Measurements from ENCODE around the gene GTF2H4.
"Not testable (repeated sequence)": the region's sequence is repeated elsewhere in the genome, so short reads cannot be mapped to it uniquely, and the experiment has no call there.

Gene GTF2H4

DNA sequence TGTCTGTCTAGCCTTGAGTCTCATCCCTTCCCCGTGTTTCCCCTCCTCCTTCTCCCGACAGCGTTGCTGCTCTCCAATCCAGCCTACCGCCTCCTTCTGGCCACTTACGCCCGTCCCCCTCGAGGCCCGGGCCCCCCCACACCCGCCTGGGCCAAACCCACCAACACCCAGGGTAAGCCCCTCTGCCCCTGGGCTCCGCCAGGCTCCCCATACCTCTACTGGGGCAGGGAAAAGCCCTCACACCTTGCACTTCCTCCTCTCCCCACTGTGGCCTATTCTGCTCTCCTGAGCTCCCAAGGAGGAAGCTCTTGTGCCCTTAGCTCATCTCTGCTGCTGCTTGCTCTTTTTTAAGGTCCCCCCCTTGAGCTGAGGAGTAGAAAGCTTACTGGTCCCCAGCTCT, 12.7 kb upstream of the GTF2H4 start:
- DNase-seq = no peak

DNA sequence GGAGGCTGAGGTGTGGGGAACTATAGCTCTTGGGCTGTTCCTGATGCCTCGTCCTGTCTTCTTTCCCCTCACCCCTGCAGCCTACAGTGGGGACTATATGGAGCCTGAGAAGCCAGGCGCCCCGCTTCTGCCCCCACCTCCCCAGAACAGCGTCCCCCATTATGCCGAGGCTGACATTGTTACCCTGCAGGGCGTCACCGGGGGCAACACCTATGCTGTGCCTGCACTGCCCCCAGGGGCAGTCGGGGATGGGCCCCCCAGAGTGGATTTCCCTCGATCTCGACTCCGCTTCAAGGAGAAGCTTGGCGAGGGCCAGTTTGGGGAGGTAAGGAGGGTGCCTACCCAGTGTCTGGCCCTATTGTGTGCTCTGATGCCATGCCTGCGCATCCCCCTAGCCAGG, 11.5 kb upstream of the GTF2H4 start:
- DNase-seq = no peak

DNA sequence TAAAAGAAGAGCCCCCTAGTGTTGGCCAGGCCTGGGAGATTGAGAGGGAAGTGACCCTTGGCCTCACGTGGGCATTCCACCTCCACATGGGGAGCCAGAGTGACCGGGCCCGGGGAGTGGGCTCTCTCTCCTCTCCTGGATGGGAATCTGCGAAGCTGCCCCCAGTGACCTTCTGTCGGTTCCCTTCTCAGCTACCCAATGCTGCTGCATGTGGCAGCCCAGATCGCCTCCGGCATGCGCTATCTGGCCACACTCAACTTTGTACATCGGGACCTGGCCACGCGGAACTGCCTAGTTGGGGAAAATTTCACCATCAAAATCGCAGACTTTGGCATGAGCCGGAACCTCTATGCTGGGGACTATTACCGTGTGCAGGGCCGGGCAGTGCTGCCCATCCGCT, 10.1 kb upstream of the GTF2H4 start:
- no peak for DNase-seq

DNA sequence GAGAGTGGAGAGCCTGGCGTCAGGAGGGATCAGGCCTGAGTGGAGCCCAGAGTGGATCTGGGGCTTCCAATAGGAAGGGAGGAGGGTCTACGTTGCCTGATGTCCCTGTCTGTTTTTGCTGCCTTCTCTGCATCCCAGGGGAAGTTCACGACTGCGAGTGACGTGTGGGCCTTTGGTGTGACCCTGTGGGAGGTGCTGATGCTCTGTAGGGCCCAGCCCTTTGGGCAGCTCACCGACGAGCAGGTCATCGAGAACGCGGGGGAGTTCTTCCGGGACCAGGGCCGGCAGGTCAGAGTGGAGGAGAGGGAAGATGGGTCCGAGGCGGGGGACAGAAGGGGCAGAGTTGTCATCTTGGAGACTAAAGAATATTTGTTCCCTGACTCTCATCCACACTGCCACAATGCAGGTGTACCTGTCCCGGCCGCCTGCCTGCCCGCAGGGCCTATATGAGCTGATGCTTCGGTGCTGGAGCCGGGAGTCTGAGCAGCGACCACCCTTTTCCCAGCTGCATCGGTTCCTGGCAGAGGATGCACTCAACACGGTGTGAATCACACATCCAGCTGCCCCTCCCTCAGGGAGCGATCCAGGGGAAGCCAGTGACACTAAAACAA, 9.2 kb upstream of the GTF2H4 start:
- no peak for DNase-seq

DNA sequence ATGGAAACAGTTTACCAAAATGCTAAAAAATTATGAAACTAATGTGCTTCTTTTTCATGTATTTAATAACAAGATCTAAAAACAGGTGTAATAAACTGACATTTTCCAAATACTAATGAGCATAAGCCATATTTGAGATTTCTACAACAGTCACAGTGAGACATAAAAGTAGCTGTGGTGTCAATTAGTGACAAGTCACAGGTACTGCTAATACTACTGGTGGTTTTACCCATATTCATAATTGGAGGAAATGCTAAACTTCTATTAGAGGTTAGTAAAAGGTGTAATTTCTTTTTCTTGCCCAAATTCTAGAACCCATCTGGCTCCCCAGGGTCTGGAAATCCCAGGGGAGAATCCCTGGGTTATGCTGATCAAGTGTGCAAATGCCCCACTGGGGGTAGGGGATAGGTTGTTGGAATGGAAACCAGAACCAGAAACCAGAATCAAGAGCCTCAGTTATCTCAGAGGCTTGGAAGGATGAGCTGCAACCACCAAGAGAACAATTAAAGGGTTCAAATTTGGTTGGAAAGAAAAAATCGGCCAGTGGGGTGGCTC, 7.1 kb upstream of the GTF2H4 start:
- no peak for DNase-seq

DNA sequence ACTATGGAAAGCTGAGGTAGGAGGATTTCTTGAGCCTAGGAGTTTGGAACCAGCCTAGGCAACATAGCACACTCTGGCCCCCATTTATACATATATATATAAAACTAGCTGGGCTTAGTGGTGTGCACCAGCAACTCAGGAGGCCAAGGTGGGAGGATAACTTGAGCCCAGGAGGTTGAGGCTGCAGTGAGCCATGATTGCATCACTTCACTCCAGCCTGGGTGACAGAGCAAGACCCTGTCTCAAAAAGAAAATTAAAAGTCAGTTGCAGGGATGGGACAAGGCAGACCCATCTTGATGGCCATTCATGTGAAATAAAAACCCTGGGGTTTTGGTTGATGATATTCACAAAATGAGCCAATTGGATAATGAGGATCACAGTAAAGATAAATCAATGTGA, 6.6 kb upstream of the GTF2H4 start:
- no peak for DNase-seq

DNA sequence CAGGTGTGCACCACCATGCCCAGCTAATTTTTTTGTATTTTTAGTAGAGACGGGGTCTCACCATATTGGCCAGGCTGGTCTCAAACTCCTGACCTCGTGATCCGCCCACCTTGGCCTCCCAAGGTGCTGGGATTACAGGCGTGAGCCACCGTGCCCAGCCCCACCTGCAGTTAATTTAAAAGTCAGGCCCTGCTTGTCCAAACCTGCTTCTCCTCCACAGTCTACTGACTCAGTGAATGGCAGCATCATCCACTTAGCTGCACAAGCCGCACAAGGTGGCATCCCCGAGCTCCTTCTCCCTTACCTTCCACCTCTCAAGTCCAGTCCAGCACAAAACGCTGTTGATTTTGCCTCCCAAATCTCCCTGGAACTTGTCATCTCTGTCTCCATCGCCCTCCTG, 5.8 kb upstream of the GTF2H4 start:
- DNase-seq = not testable (repeated sequence)

GRCh38 chr6:30902709-30903108, 5.3 kb upstream of the GTF2H4 start:
- no peak for DNase-seq

DNA sequence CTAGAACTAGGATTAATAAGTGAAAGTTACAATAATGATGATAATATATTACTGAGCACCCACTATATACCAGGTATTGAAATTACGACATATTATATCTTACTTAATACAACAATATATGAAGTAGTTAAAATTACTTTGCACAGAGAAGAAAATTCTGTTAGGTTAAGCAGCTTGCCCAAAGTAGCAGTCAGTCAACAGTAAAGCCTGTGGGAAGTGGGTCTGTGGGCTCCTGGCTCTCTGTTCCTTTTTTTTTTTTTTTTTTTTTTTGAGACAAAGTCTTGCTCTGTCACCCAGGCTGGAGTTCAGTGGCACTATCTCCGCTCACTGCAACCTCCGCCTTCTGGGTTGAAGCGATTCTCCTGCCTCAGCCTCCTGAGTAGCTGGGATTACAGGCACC, 4.8 kb upstream of the GTF2H4 start:
- no peak for DNase-seq

GRCh38 chr6:30907290-30907757, 683 bp upstream of the GTF2H4 start:
- not testable (repeated sequence) for DNase-seq

DNA sequence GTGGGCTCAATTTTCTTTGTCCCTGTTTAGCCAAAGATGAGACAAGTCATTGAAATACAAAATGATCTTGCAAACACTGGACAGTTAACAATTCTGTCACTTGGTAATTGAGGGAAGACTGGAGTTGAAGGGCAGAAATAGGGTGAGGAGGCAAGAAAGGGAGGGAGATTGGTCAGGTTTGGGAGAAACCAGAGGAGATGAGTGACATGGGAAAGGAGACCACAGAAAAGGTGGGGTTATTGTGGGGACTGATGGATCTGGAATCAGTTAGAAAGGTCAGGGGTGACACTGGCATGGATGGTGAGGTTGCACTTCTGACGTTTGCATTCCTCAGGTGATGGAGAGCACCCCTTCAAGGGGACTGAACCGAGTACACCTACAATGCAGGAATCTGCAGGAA, 693 bp downstream of the GTF2H4 start:
- DNase-seq = no peak

GRCh38 chr6:30910473-30910872, 2.5 kb downstream of the GTF2H4 start:
- not testable (repeated sequence) for DNase-seq

- DNase-seq = no peak
Measured at GRCh38 chr6:30912746-30913520, 4.9 kb downstream of the GTF2H4 start.

GRCh38 chr6:30913721-30914075, 5.7 kb downstream of the GTF2H4 start:
- no peak for DNase-seq

DNA sequence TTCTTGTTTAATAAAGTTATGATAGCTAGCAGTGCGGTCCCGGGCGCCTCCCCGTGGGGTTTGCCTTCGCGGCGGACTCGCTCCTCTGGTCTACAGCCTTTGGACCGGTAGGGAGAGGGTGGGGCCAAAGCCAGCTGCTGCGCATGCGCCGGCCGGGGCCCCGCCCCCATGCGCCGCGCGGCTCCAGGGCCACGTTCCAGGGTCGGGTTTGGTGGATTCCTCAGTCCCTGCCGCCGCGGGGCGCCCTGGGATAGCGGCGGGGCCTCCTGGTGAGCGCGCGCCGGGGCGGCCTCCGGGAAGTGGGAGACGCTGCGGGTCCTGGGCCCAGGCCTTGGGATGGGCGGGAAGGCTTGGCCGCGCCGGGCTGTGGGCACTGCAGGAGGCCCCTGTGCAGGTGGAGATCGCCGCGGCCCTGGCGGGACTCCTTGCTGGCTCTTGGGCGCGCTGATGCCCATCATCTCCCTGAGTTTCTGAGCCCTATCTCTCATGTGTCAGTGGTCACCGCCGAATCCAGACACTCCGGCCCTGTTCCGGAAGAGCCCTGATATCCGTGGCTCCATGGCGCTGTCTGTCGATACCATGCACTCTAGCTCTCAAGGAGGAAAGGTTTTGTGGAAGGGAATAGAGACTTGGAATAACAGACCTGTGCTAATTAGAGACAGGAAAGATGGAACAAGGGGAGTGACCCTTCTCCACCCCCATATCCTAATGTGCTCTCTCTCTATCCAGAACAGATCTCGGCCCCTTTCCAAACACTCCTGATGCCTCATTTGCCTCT, 6.3 kb downstream of the GTF2H4 start, which contains the start of gene VARS2:
VARS2 (plus strand) TSS at position 163 of the 778 bp plus-strand sequence; CDS start at position 762, 599 bp downstream.
- DNase-seq = peak; percentile 83 to 86

GRCh38 chr6:30914854-30915590, 7.0 kb downstream of the GTF2H4 start:
- DNase-seq = no peak

DNA sequence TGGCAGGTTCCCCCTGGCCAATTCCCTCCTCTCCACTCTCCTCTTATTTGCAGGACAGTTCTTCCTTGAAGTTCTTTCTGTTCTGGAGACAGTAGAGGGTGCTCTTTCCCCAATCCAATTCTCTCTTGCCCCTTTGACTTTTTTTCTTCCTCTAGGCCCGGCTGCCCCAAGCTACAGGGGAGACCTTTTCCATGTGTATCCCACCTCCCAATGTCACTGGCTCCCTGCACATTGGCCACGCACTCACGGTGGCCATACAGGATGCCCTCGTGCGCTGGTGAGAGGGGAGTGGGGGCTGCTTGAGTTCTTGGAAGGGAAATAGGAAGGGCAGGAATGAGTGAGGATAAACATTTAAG, 7.6 kb downstream of the GTF2H4 start:
- no peak for DNase-seq

- no peak for DNase-seq
Measured at GRCh38 chr6:30917041-30917440, 9.0 kb downstream of the GTF2H4 start.

DNA sequence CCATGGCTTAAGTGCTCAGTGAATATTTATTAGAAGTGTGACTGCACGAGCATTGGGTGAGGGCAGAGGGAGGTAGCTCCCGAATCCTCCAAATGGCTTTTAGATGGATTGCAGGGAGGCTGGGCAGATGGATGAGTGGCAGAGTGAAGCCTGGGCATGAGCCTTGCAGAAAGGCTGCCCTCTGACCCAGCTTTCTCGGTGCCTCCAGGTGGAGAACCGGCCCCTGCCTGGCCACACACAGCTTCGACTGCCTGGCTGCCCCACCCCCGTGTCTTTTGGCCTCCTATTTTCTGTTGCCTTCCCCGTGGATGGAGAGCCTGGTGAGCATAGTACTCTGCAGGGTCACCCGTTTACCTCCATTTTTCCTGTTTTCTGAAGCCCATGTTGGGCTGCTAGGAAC, 9.5 kb downstream of the GTF2H4 start:
- no peak for DNase-seq

- no peak for DNase-seq
Measured at GRCh38 chr6:30918670-30919069, 10.7 kb downstream of the GTF2H4 start.

GRCh38 chr6:30922447-30922852, 14.4 kb downstream of the GTF2H4 start:
- DNase-seq = no peak

DNA sequence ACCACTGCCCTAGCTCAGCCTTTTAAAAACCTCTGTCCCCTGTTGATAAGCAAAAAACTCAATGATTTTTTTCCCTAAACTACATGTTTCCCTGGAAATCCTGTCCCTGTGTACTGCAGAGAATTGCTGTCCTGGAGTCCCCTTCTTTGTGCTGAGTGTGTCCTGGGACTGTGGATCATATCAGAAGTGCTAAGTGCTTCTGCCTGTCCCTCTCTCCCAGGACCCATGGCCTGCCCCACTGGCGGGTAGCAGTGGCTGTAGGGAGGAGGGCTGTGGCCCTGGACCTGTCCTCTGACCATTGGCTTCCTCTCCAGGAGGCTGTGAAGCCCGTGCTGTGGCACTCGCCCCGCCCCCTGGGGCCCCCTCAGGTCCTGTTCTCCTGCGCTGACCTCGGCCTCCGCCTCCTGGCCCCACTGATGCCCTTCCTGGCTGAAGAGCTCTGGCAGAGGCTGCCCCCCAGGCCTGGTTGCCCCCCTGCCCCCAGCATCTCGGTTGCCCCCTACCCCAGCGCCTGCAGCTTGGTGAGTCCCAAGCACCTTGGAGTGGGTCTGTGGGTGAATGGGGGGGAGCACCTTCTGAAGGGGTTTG, 16.1 kb downstream of the GTF2H4 start:
- not testable (repeated sequence) for DNase-seq

Measured in stimulated activated CD4-positive, alpha-beta T cell treated with anti-CD3 and anti-CD28 coated beads, Interleukin-4, amount 100 ng/mL, for 4 hours (primary cell).